Fibroblast of lung (primary cell): Measurements from ENCODE around the gene PCGF2. TPM values are rescaled to one million over a fixed set of nuclear protein-coding genes. Genes with fewer than 3 reads are reported as not detected.

Source experiments
- DNase-seq, 2 donors: peaks; one replicate each; pipeline versions ENCODE4 v3.0.0 to v3.0.0-alpha.2; 2010; ENCODE audit warnings: low read depth in 2 of 2
- H2AFZ ChIP-seq: 2 replicates; pipeline ENCODE4 v1.5.1; 2012; ENCODE audit warnings: low read length, control low read depth, inconsistent platforms
- H3K27ac ChIP-seq: 2 replicates; pipeline ENCODE4 v1.5.1; 2011; ENCODE audit warnings: low read length, control low read depth; ENCODE audit not compliant: insufficient read depth
- H3K27me3 ChIP-seq: 2 replicates; pipeline ENCODE4 v1.5.1; 2011; ENCODE audit warnings: mild to moderate bottlenecking, low read length; ENCODE audit not compliant: control insufficient read depth, insufficient read depth
- H3K36me3 ChIP-seq: 2 replicates; pipeline ENCODE4 v1.5.1; 2011; ENCODE audit warnings: low read length; ENCODE audit not compliant: control insufficient read depth, insufficient read depth
- H3K4me1 ChIP-seq: 2 replicates; pipeline ENCODE4 v1.5.1; 2011; ENCODE audit warnings: low read length; ENCODE audit not compliant: control insufficient read depth, insufficient read depth; ENCODE audit errors: extremely low read depth
- H3K4me2 ChIP-seq: 2 replicates; pipeline ENCODE4 v1.5.1; 2011; ENCODE audit warnings: low read length, control low read depth; ENCODE audit not compliant: insufficient read depth; ENCODE audit errors: extremely low read depth
- H3K4me3 ChIP-seq, 4 experiments: fragments of 200-600 bp in 1 of 4; sonication (generic) in 1 of 4; replicated peaks in 1 of 4; 2 replicates each; pipeline ENCODE4 v1.5.1; 2011 to 2016; ENCODE audit warnings: low read length in 4 of 4, low read depth in 3 of 4, mild to moderate bottlenecking in 3 of 4, control low read depth in 2 of 4, inconsistent platforms in 1 of 4, mixed read lengths in 1 of 4; ENCODE audit not compliant: insufficient read depth in 1 of 4; ENCODE audit errors: control extremely low read depth in 1 of 4
- H3K79me2 ChIP-seq: 2 replicates; pipeline ENCODE4 v1.5.1; 2012; ENCODE audit warnings: mild to moderate bottlenecking, low read length, inconsistent platforms; ENCODE audit not compliant: control insufficient read depth, insufficient read depth
- H3K9ac ChIP-seq: 2 replicates; pipeline ENCODE4 v1.5.1; 2011; ENCODE audit warnings: mild to moderate bottlenecking, low read length, control low read depth; ENCODE audit not compliant: insufficient read depth
- H3K9me3 ChIP-seq: 2 replicates; pipeline ENCODE4 v1.5.1; 2012; ENCODE audit warnings: low read depth, low read length; ENCODE audit not compliant: control insufficient read depth, insufficient read depth
- H4K20me1 ChIP-seq: 2 replicates; pipeline ENCODE4 v1.5.1; 2011; ENCODE audit warnings: low read length; ENCODE audit not compliant: control insufficient read depth, insufficient read depth; ENCODE audit errors: extremely low read depth
- EZH2 ChIP-seq: IDR thresholded peaks from 2 replicates; pipeline ENCODE4 v1.5.1; 2012; ENCODE audit warnings: low read length, control low read depth, mild to moderate bottlenecking; ENCODE audit errors: missing control alignments
- polyA plus RNA-seq, 2 donors: library from polyadenylated mRNA; depleted of rRNA in 1 of 2; stranded (reverse) in 1 of 2; unstranded in 1 of 2; fragments of >200 nt; gene quantifications; 2 replicates each; pipeline ENCODE4 v1.2.1, GENCODE V29; 2011 to 2012; ENCODE audit warnings: missing spikeins in 1 of 2
- total RNA-seq: library from RNA; depleted of rRNA; stranded (reverse); fragments of >200 nt; gene quantifications from 2 replicates; pipeline ENCODE4 v1.2.1, GENCODE V29; 2014
- TF ChIP-seq, protein P1 (sequence below), 2 donors: IDR thresholded peaks in 1 of 2; conservative IDR thresholded peaks in 1 of 2; 1 replicate in 1 of 2; 2 replicates in 1 of 2; pipeline ENCODE4 v1.5.1; 2011 to 2012; ENCODE audit warnings: low read length in 2 of 2, control low read depth in 1 of 2, inconsistent platforms in 1 of 2, low read depth in 1 of 2, mild to moderate bottlenecking in 1 of 2

The PCGF2 gene
- total and polyA plus RNA-seq, 2 donors (not counting 1 experiment from before 2014, with no cell fraction given) = 4.0 to 8.0 TPM

DNA sequence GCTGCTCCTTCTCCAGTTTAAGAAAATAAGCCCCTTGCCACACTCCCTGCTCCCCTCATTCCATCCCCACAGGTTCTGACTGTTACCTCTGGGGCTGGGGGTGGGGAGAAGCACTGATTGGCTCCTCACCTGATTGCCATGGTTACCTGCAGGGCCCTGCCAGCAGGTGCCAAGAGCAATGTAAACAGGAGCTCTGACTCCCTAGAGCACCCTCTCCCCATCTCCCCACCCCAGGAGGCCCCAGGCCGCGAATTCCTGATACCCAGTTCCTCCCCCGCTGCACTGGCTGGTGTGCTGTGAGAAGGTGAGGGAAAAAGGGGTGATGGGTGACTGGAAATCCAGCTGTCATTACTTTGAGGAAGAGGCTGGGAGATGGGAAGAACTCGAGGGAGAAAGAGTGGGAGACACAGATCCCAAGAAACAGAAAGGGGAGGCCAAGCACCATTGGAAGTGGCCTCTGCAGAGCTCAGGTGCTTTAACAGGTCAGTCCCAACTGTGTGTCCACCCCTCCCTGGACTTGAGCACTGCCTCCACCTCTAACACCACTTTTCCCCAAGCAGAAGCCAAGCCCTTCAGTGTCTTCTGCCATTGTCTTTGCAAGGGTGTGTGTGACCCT, 4.5 kb downstream of the PCGF2 start:
- Histone ChIP-seq H3K4me3 (no peak overlapping the region), H3K79me2 (peaks cover 72% of the 10 kb centered on the region), H3K27ac (no peak overlapping the region), H3K27me3 (no peaks in the 10 kb centered on the region), H3K9me3 (no peaks in the 10 kb centered on the region), H3K4me2 (no peak overlapping the region), H2AFZ (no peak overlapping the region), H4K20me1 (no peaks in the 10 kb centered on the region), H3K4me1 (peaks cover 22% of the 10 kb centered on the region), H3K9ac (no peak overlapping the region), H3K36me3 (peaks cover 14% of the 10 kb centered on the region)
- TF ChIP-seq, protein P1, sequence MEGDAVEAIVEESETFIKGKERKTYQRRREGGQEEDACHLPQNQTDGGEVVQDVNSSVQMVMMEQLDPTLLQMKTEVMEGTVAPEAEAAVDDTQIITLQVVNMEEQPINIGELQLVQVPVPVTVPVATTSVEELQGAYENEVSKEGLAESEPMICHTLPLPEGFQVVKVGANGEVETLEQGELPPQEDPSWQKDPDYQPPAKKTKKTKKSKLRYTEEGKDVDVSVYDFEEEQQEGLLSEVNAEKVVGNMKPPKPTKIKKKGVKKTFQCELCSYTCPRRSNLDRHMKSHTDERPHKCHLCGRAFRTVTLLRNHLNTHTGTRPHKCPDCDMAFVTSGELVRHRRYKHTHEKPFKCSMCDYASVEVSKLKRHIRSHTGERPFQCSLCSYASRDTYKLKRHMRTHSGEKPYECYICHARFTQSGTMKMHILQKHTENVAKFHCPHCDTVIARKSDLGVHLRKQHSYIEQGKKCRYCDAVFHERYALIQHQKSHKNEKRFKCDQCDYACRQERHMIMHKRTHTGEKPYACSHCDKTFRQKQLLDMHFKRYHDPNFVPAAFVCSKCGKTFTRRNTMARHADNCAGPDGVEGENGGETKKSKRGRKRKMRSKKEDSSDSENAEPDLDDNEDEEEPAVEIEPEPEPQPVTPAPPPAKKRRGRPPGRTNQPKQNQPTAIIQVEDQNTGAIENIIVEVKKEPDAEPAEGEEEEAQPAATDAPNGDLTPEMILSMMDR (conservative IDR thresholded peaks at IDR 0.05 in 1 of 2, IDR thresholded peaks at IDR 0.05 in 1 of 2; ENCODE audit: low read depth in 1 of 2, low read length in 2 of 2) = no peak
- no peak for TF ChIP-seq EZH2
- DNase-seq = no peak

DNA sequence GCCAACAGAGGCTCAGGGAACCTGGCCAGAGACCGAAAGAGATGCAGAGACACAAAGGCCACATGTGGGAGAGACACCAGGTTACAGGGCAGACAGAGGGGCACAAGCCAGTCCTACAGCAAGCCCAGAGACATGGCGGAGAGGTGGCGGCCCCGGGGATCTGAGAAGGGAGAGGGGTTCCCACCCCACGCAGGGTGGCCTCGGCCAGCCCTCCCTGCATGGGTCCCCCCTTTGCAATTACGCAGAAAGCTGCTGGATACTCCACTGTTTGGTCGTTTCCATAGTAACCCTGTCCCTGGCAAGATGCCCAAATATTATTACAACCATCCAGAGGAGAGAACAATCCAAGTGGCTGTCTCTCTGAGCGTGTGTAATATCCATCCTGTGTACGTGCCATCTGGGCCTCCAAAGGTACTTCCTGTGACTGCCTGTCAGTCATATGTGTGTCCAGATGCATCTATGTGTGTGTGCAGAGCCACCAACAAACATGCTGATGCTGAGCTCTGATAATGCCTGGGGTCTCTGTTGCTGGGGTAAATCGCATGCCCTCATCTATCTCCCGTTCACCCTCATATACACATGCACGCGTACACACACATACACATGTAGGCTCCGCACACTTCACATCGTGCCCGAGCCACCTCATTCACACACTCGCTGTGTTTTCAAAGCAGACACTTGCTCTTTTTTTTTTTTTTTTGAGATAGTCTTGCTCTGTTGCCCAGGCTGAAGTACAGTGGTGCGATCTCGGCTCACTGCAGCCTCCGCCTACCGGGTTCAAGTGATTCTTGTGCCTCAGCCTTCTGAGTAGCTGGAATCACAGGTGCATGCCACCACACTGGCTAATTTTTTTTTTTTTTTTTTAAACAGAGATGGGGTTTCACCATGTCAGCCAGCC, 5.5 kb downstream of the PCGF2 start:
- Histone ChIP-seq H3K4me2 (peak overlapping the region; percentile 33), H3K4me3 (no peak overlapping the region), H3K36me3 (peaks cover 17% of the 10 kb centered on the region), H3K9ac (peak overlapping the region; percentile 56), H3K4me1 (peaks cover 22% of the 10 kb centered on the region), H2AFZ (no peak overlapping the region), H3K9me3 (no peaks in the 10 kb centered on the region), H3K27ac (peak overlapping the region; percentile 83), H3K27me3 (no peaks in the 10 kb centered on the region), H3K79me2 (peaks cover 69% of the 10 kb centered on the region), H4K20me1 (no peaks in the 10 kb centered on the region)
- TF ChIP-seq, protein P1 (conservative IDR thresholded peaks at IDR 0.05 in 1 of 2, IDR thresholded peaks at IDR 0.05 in 1 of 2; ENCODE audit: low read depth in 1 of 2, low read length in 2 of 2) = no peak
- DNase-seq = peak; percentile 67 to 88

DNA sequence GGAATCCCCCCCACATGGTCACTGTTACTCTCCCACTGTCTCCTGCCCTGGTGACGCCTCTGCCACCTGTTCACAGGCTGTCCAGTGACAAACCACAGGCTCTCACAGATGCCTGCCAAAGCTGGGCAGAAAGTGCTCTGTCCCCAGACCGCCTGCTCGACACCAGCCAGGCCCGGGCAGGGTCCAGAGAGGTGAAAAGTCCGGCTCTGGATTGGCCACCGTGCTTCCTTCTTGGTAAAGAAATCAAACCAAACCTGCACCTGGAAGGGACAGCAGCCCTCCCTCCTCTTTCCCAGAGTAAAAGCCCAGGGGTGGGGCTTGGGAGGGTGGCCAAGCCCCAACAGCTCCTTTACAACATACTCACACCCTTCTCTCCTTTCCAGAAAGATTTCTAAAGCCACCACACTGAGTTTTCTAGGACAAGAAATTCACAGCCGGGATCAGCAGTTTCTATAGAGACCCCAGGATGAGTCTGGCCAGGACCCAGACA, 6.2 kb downstream of the PCGF2 start:
- H3K9ac ChIP-seq = peak overlapping the region; percentile 56
- H3K9me3 ChIP-seq = no peaks in the 10 kb centered on the region
- H3K4me3 ChIP-seq = no peak overlapping the region
- H3K4me1 ChIP-seq = peaks cover 22% of the 10 kb centered on the region
- peak overlapping the region; percentile 83 for H3K27ac ChIP-seq
- peaks cover 17% of the 10 kb centered on the region for H3K36me3 ChIP-seq
- peaks cover 63% of the 10 kb centered on the region for H3K79me2 ChIP-seq
- no peaks in the 10 kb centered on the region for H4K20me1 ChIP-seq
- H3K27me3 ChIP-seq = no peaks in the 10 kb centered on the region
- H3K4me2 ChIP-seq = peak overlapping the region; percentile 33
- TF ChIP-seq, protein P1 (conservative IDR thresholded peaks at IDR 0.05 in 1 of 2, IDR thresholded peaks at IDR 0.05 in 1 of 2; ENCODE audit: low read depth in 1 of 2, low read length in 2 of 2) = no peak
- no peak for TF ChIP-seq EZH2
- no peak overlapping the region for H2AFZ ChIP-seq
- DNase-seq = no peak
